HG03108 (cell line): ENCODE measurements around the gene GON4L.
"Not testable (repeated sequence)": the region's sequence is repeated elsewhere in the genome, so short reads cannot be mapped to it uniquely, and the experiment has no call there.

Source experiments
- ATAC-seq: cut with Tn5 transposase; IDR thresholded peaks from one replicate; pipeline ENCODE4 v1.9.1; 2021; ENCODE audit warnings: moderate library complexity; ENCODE audit not compliant: unreplicated experiment

The GON4L gene

DNA sequence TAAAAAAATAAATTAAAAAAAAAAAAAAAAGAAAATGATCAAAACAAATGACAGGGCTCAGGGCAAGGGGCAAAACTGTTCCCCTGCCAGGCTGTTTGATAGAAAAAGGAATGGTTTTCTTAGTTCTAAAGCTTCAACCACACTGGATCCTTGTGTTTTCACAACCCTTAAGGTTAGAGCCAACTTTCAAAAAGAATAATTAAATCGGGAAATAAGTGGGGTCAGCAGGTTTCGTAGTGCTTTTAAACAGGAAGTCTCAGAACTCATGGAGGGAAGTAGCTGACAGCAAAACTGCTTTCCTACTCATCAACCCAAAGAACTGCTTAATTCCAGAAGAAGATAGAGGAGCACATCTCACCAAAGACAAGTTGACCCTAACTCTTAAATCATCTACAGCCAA, 155.3 kb downstream of the GON4L start:
- ATAC-seq: not testable (repeated sequence)
